Osteoblast (primary cell): ENCODE data around the gene TRUB2. TPM values are rescaled to one million over a fixed set of nuclear protein-coding genes. Genes with fewer than 3 reads are reported as not detected.

ENCODE experiments used
- DNase-seq: peaks from one replicate; pipeline ENCODE4 v3.0.0; 2011; ENCODE audit warnings: low spot score, mixed read lengths; ENCODE audit not compliant: insufficient read length; ENCODE audit errors: missing footprints
- H2AFZ ChIP-seq: 2 replicates; pipeline ENCODE4 v1.6.0; 2011; ENCODE audit warnings: mild to moderate bottlenecking, low read length
- H3K27ac ChIP-seq: 2 replicates; pipeline ENCODE4 v1.5.1; 2011; ENCODE audit warnings: mild to moderate bottlenecking, low read depth, low read length, moderate library complexity
- H3K27me3 ChIP-seq: 2 replicates; pipeline ENCODE4 v1.6.0; 2012; ENCODE audit warnings: mild to moderate bottlenecking, control low read depth, inconsistent platforms, low read length, moderate library complexity; ENCODE audit not compliant: insufficient read depth
- H3K36me3 ChIP-seq: 2 replicates; pipeline ENCODE4 v1.5.1; 2011; ENCODE audit warnings: mild to moderate bottlenecking, low read length, control low read depth, moderate library complexity; ENCODE audit not compliant: insufficient read depth
- H3K4me1 ChIP-seq: 2 replicates; pipeline ENCODE4 v1.5.1; 2011; ENCODE audit warnings: mild to moderate bottlenecking, low read length, control low read depth, moderate library complexity; ENCODE audit not compliant: insufficient read depth
- H3K4me2 ChIP-seq: 2 replicates; pipeline ENCODE4 v1.6.0; 2011; ENCODE audit warnings: mild to moderate bottlenecking, low read length; ENCODE audit not compliant: insufficient read depth
- H3K4me3 ChIP-seq: fragments of 200-600 bp; sonication (generic); 3 replicates; pipeline ENCODE4 v1.5.1; 2012; ENCODE audit warnings: mild to moderate bottlenecking, low read length, inconsistent platforms; ENCODE audit not compliant: insufficient read depth
- H3K79me2 ChIP-seq: 2 replicates; pipeline ENCODE4 v1.6.0; 2012; ENCODE audit warnings: mild to moderate bottlenecking, low read length, control low read depth, inconsistent platforms; ENCODE audit not compliant: insufficient read depth
- H3K9me3 ChIP-seq: 2 replicates; pipeline ENCODE4 v1.5.1; 2011; ENCODE audit warnings: low read depth, low read length, control low read depth
- H4K20me1 ChIP-seq: 2 replicates; pipeline ENCODE4 v1.6.0; 2012; ENCODE audit warnings: mild to moderate bottlenecking, low read length, control low read depth; ENCODE audit not compliant: insufficient read depth
- total RNA-seq: library from RNA; depleted of rRNA; stranded (reverse); fragments of >200 nt; gene quantifications from 2 replicates; pipeline ENCODE4 v1.2.3, GENCODE V29; 2012
- TF ChIP-seq, protein P1 (sequence below): IDR thresholded peaks from 2 replicates; pipeline ENCODE4 v1.5.1; 2011; ENCODE audit warnings: mild to moderate bottlenecking, low read depth, low read length, moderate library complexity; ENCODE audit errors: extremely low read depth

Gene TRUB2
- total RNA-seq, 1 donor, result 16.3 TPM

DNA sequence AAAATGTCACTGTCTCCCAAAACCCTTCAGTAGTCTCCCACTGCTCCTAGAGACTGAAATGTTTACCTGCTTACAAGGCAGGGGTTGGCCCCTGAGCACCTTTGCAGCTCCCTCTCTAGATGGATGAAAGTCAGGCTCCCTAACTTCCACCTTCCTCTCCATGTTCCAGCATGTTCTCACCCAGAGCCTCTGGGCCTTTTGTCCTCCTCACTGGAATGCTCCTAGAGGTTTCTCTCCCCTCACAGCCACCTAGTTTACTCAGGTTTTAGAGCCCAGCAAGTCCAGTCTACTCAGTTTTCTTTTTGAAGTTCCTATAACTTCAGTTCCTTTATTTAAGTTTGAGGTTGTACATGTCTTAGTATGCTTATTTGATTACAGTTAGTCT, 48.1 kb upstream of the TRUB2 start:
- Histone ChIP-seq H3K4me1 (peaks cover 21% of the 10 kb centered on the region), H3K9me3 (no peaks in the 10 kb centered on the region), H3K4me3 (peak overlapping the region; percentile 85), H3K4me2 (peak overlapping the region; percentile 83), H2AFZ (peak overlapping the region; percentile 92), H3K27me3 (no peaks in the 10 kb centered on the region), H3K36me3 (peaks cover 5% of the 10 kb centered on the region), H3K27ac (peak overlapping the region; percentile 88), H4K20me1 (peaks cover 4% of the 10 kb centered on the region), H3K79me2 (peaks cover 38% of the 10 kb centered on the region)
- TF ChIP-seq, protein P1, sequence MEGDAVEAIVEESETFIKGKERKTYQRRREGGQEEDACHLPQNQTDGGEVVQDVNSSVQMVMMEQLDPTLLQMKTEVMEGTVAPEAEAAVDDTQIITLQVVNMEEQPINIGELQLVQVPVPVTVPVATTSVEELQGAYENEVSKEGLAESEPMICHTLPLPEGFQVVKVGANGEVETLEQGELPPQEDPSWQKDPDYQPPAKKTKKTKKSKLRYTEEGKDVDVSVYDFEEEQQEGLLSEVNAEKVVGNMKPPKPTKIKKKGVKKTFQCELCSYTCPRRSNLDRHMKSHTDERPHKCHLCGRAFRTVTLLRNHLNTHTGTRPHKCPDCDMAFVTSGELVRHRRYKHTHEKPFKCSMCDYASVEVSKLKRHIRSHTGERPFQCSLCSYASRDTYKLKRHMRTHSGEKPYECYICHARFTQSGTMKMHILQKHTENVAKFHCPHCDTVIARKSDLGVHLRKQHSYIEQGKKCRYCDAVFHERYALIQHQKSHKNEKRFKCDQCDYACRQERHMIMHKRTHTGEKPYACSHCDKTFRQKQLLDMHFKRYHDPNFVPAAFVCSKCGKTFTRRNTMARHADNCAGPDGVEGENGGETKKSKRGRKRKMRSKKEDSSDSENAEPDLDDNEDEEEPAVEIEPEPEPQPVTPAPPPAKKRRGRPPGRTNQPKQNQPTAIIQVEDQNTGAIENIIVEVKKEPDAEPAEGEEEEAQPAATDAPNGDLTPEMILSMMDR, result no peak
- no peak for DNase-seq

DNA sequence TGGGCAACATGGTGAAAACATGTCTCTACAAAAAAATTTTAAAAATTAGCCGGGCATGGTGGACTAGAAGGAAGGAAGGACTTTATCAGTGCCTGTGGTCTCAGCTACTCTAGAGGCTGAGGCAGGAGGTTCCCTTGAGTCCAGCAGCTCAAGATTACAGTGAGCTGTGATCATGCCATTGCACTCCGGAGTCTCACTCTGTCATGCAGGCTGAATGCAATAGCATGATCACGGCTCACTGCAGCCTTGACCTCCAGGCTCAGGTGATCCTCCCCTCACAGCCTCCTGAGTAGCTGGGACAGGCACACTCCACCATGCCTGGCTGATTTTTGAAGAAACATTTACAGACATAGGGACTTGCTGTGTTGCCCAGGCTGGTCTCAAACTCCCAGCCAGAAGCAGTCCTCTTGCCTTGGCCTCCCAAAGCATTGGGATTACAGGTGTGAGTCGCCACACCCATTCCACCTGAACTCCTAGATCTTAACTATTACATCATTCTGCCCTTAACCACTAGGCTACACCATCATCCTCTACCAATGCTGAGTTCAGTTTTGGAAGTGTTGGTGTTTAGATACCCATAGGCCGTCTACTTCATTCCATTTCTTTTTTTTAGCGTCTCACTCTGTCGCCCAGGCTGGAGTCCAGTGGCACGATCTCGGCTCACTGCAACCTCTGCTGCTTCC, 46.9 kb upstream of the TRUB2 start:
- Histone ChIP-seq H3K9me3 (no peaks in the 10 kb centered on the region), H3K4me2 (no peak overlapping the region), H3K4me1 (peaks cover 28% of the 10 kb centered on the region), H3K79me2 (peaks cover 26% of the 10 kb centered on the region), H3K36me3 (no peaks in the 10 kb centered on the region), H4K20me1 (no peaks in the 10 kb centered on the region), H3K27me3 (no peaks in the 10 kb centered on the region), H3K27ac (no peak overlapping the region), H2AFZ (no peak overlapping the region), H3K4me3 (no peak overlapping the region)
- DNase-seq, result no peak
- TF ChIP-seq, protein P1, result no peak

DNA sequence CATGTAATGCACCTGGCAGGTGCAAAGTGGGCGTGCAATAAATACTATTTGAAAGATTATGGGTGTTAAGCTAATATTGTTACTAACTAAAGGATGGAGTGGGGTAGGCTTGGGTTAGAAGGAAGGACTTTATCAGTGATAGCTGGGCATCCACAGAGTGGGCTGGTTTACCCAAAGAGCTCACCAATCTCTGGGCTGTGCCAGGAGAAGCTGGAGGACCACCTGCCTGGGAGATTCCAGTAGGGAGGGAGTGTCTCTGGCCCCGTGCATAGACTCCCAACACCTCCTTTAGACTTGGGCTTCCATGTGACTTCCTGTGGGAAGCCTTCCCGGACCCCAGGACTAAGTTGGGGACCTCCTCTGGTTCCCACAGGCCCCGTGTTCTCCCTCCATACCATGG, 43.3 kb upstream of the TRUB2 start:
- Histone ChIP-seq H2AFZ (peak overlapping the region; percentile 92), H3K36me3 (no peaks in the 10 kb centered on the region), H3K4me3 (peak overlapping the region; percentile 70), H3K27ac (no peak overlapping the region), H3K4me2 (peak overlapping the region; percentile 76), H3K27me3 (no peaks in the 10 kb centered on the region), H3K9me3 (no peaks in the 10 kb centered on the region), H4K20me1 (no peaks in the 10 kb centered on the region), H3K4me1 (peaks cover 24% of the 10 kb centered on the region), H3K79me2 (no peaks in the 10 kb centered on the region)
- TF ChIP-seq, protein P1, result no peak
- peak; percentile 69 for DNase-seq

DNA sequence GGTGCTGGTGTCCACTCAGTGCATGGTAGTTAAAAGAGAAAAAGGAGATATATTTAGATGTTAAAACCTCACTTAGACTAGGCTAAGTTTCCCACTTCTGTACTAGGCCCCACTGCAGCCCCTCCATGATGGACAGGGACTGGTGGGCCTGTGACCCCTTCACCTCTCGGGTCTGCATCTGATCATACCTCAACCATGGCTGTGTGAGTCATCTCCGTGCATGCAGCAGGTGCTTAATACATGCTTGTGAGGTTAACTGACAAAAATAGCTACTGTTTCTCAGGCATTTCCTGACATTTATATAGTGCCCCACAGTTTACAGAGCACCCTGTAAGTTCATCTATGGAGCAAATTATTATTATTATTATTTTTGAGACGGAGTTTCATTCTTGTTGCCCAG, 40.5 kb upstream of the TRUB2 start:
- Histone ChIP-seq H3K27ac (no peak overlapping the region), H2AFZ (no peak overlapping the region), H3K4me3 (no peak overlapping the region), H4K20me1 (no peaks in the 10 kb centered on the region), H3K4me1 (peaks cover 18% of the 10 kb centered on the region), H3K79me2 (no peaks in the 10 kb centered on the region), H3K27me3 (no peaks in the 10 kb centered on the region), H3K4me2 (no peak overlapping the region), H3K36me3 (no peaks in the 10 kb centered on the region), H3K9me3 (no peaks in the 10 kb centered on the region)
- peak; percentile 83 for DNase-seq
- TF ChIP-seq, protein P1, result no peak
